Transverse colon (tissue), 4 donors: ENCODE data around the gene GDF11. TPM values are rescaled to one million over a fixed set of nuclear protein-coding genes. Genes with fewer than 3 reads are reported as not detected.

Experiments
- DNase-seq: peaks from one replicate; pipeline ENCODE4 v3.0.0-alpha.2; 2019
- H3K27ac ChIP-seq, 4 donors: fragments of 200-600 bp; sonication (generic); 2 replicates each; pipeline ENCODE4 v1.5.1; 2016 to 2018; ENCODE audit warnings: inconsistent platforms in 4 of 4
- H3K27me3 ChIP-seq: fragments of 200-600 bp; sonication (generic); 2 replicates; pipeline ENCODE4 v1.5.1; 2017; ENCODE audit warnings: inconsistent platforms
- H3K36me3 ChIP-seq, 4 donors: fragments of 200-600 bp; sonication (generic); 2 replicates each; pipeline ENCODE4 v1.5.1; 2017 to 2019; ENCODE audit warnings: inconsistent platforms in 4 of 4
- H3K4me1 ChIP-seq, 4 donors: fragments of 200-600 bp; sonication (generic); 2 replicates each; pipeline ENCODE4 v1.5.1; 2017 to 2020; ENCODE audit warnings: inconsistent platforms in 4 of 4
- H3K4me3 ChIP-seq, 4 donors: fragments of 200-600 bp; sonication (generic); 1 replicate in 1 of 4; 2 replicates in 3 of 4; pipeline versions ENCODE4 v1.5.1 to v1.6.1; 2017 to 2019; ENCODE audit warnings: inconsistent platforms in 4 of 4
- H3K9me3 ChIP-seq, 2 donors: fragments of 200-600 bp; sonication (generic); 2 replicates each; pipeline ENCODE4 v1.5.1; 2017 to 2019; ENCODE audit warnings: inconsistent platforms in 2 of 2
- EP300 ChIP-seq: sonication (generic); formaldehyde crosslinking; IDR thresholded peaks from one replicate; pipeline ENCODE4 v1.6.1; 2017; ENCODE audit warnings: antibody characterized with exemption, low read depth
- POLR2A ChIP-seq: fragments of 450-650 bp; IDR thresholded peaks from one replicate; pipeline ENCODE4 v1.6.1; 2016; ENCODE audit warnings: antibody characterized with exemption, mild to moderate bottlenecking, moderate library complexity
- POLR2AphosphoS5 ChIP-seq, 3 donors: sonication (generic); formaldehyde crosslinking; IDR thresholded peaks; one replicate each; pipeline ENCODE4 v1.6.1; 2016; ENCODE audit warnings: antibody characterized with exemption in 3 of 3
- WGBS, 2 donors: methylation state at CpG; one replicate each; pipeline ENCODE4 v1.1.5; 2018; ENCODE audit warnings: low coverage in 1 of 2; 5-methylcytosine and 5-hydroxymethylcytosine counted together
- in situ Hi-C, 4 donors: fragments of 200-750 bp; cut with MboI; loops; one replicate each; pipeline versions ENCODE4 v1.15.0 to v1.15.1; 2017; ENCODE audit warnings: low sequenced_read_pairs in 3 of 4, low pct_ligation_motif_present in 1 of 4, low pct_unique_long_range_greater_than_20kb in 1 of 4
- intact Hi-C: fragments of 100-400 bp; cut with DNase I; formaldehyde crosslinking; loops from one replicate; pipeline ENCODE4 v1.15.1; 2023; ENCODE audit warnings: low total_unique reads
- total RNA-seq, 4 donors: library from RNA; depleted of rRNA; stranded (reverse); fragments of >200 nt; gene quantifications; one replicate each; pipeline ENCODE4 v1.1.0, GENCODE V29; 2016
- TF ChIP-seq, protein P1 (sequence below), 5 experiments: fragments of 200-600 bp in 3 of 5; fragments of 450-650 bp in 2 of 5; sonication (generic) in 3 of 5; IDR thresholded peaks; 1 replicate in 2 of 5; 2 replicates in 3 of 5; pipeline ENCODE4 v1.5.1; 2016 to 2017; ENCODE audit warnings: antibody characterized with exemption in 5 of 5, inconsistent platforms in 3 of 5, mild to moderate bottlenecking in 2 of 5, moderate library complexity in 1 of 5

The GDF11 gene
- total RNA-seq, 4 donors from 2014 or later = 0.37 to 1.7 (median 0.60) TPM

DNA sequence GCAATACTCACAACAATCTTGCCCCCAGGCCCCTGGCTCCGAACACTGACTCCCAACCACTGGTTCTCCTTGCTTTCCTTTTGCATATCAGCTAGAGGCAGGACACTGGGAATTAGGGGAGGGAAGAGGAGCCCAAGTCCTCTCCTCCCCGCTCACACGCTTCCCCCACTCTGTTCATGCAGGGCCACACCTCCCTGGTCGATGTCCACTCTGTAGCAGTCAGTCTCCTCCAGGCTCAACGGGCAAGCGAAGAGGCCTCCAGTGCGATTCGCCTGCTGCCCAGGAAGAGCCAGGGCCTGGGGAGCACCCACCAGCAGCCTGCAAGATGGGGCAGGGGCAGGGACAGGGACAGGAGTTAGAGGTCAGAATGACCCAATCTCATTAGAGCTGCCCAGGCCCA, 40.1 kb upstream of the GDF11 start:
- in situ Hi-C loops (no loop called here), intact Hi-C loops (no loop called here)
- H3K9me3 ChIP-seq = no peaks in the 10 kb centered on the region
- TF ChIP-seq POLR2A (no peak), EP300 (no peak), POLR2AphosphoS5 (IDR thresholded peaks at IDR 0.05) (no peak)
- TF ChIP-seq, protein P1, sequence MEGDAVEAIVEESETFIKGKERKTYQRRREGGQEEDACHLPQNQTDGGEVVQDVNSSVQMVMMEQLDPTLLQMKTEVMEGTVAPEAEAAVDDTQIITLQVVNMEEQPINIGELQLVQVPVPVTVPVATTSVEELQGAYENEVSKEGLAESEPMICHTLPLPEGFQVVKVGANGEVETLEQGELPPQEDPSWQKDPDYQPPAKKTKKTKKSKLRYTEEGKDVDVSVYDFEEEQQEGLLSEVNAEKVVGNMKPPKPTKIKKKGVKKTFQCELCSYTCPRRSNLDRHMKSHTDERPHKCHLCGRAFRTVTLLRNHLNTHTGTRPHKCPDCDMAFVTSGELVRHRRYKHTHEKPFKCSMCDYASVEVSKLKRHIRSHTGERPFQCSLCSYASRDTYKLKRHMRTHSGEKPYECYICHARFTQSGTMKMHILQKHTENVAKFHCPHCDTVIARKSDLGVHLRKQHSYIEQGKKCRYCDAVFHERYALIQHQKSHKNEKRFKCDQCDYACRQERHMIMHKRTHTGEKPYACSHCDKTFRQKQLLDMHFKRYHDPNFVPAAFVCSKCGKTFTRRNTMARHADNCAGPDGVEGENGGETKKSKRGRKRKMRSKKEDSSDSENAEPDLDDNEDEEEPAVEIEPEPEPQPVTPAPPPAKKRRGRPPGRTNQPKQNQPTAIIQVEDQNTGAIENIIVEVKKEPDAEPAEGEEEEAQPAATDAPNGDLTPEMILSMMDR (IDR thresholded peaks at IDR 0.05) = no peak
- 81 to 100% methylated on average over 1 to 8 of the region's 8 CpGs for WGBS, 2 donors
- no peaks in the 10 kb centered on the region for H3K36me3 ChIP-seq
- H3K27me3 ChIP-seq = peaks cover 8% of the 10 kb centered on the region
- peaks cover 0 to 17% (median 12%) of the 10 kb centered on the region in 4 donors for H3K4me1 ChIP-seq
- no peak for DNase-seq
- H3K27ac ChIP-seq = peak overlapping the region; percentile 29 to 88 (median 83)
- H3K4me3 ChIP-seq = no peak overlapping the region

DNA sequence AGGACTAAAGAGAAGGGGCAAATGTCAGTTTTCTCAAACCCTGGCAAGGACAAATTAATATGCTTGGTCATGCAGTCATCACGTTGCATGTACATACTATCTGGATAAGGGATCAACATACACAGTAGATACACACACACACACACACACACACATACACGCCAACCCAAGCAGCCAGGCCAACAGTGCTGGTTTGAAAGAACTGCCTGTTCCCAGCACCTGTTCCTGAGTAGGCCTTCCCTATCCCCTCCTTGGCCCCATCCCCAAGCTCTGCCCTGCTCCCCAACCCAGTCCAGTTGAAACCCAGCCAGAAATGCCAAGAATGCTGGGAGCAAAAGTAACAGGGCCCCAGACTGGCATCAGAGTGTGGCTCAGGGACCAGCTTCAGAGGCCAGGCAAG, 39.6 kb upstream of the GDF11 start:
- WGBS, 2 donors = 76% methylated on average over 2 of the region's 2 CpGs; no CpG with 5 or more reads in 1 of the 2 donors
- intact Hi-C loops (no loop called here), in situ Hi-C loops (no loop called here)
- H3K4me3 ChIP-seq = peak overlapping the region in 1 of 4 donors; percentile 8
- H3K36me3 ChIP-seq = no peaks in the 10 kb centered on the region
- no peak for TF ChIP-seq EP300
- TF ChIP-seq POLR2A = no peak
- no peak for TF ChIP-seq POLR2AphosphoS5 (IDR thresholded peaks at IDR 0.05)
- TF ChIP-seq, protein P1 (IDR thresholded peaks at IDR 0.05) = no peak
- H3K4me1 ChIP-seq = peaks cover 1 to 21% (median 16%) of the 10 kb centered on the region in 4 donors
- H3K27me3 ChIP-seq = peaks cover 12% of the 10 kb centered on the region
- H3K9me3 ChIP-seq = no peaks in the 10 kb centered on the region
- H3K27ac ChIP-seq = peak overlapping the region; percentile 64 to 88 (median 83)
- DNase-seq = no peak

DNA sequence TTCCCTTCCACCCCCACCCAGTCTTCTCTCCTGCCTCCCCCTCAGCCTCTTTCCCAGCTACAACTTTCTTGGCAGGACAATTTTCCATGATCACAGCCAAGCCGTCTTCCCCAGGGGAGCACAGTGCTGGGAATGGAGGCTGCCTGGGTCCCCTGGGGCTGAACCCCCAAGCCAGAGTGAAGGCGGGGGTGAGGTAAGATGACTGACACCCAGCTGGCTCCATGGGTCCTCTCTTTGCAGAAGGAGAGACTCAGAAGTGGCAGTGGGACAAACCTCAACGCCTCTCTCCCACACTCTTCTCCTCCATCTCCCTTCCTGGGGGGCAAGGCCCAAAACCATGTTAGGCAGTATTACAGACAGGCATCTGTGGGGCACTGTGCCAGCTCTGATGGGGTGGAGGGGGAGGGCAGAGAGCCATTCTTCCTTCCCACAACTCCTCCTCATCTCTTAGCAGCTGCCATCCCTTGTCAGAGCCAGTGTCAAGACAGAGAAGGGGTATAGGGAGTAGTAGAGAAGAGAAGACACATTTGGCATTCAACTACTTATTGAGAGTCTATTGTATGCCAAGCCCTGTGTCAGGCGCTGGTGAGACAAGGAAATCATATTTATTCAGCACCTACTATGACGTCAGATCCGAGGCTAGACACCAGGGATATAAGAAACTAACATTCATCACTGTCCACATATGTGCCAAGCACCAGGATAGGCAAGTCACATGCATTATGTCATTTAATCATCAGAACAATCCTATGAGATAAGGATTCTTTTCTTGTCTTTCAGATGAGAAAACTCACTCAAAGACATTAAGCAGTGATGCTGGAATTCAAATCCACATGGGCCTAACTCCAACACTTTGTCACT, 38.8 kb upstream of the GDF11 start:
- Histone ChIP-seq H3K9me3 (no peaks in the 10 kb centered on the region), H3K4me1 (peaks cover 7 to 29% (median 22%) of the 10 kb centered on the region in 4 donors), H3K36me3 (no peaks in the 10 kb centered on the region), H3K27ac (peak overlapping the region; percentile 64 to 88 (median 83)), H3K4me3 (peak overlapping the region in 2 of 4 donors; percentile 57 to 64), H3K27me3 (peaks cover 18% of the 10 kb centered on the region)
- 67 to 77% methylated on average over 1 to 6 of the region's 6 CpGs for WGBS, 2 donors
- intact Hi-C loops (no loop called here), in situ Hi-C loops (no loop called here)
- DNase-seq = no peak
- TF ChIP-seq POLR2AphosphoS5 (IDR thresholded peaks at IDR 0.05) (peak in 2 of 3 donors; percentile 10 to 59), POLR2A (no peak)
- TF ChIP-seq, protein P1 (IDR thresholded peaks at IDR 0.05) = no peak

DNA sequence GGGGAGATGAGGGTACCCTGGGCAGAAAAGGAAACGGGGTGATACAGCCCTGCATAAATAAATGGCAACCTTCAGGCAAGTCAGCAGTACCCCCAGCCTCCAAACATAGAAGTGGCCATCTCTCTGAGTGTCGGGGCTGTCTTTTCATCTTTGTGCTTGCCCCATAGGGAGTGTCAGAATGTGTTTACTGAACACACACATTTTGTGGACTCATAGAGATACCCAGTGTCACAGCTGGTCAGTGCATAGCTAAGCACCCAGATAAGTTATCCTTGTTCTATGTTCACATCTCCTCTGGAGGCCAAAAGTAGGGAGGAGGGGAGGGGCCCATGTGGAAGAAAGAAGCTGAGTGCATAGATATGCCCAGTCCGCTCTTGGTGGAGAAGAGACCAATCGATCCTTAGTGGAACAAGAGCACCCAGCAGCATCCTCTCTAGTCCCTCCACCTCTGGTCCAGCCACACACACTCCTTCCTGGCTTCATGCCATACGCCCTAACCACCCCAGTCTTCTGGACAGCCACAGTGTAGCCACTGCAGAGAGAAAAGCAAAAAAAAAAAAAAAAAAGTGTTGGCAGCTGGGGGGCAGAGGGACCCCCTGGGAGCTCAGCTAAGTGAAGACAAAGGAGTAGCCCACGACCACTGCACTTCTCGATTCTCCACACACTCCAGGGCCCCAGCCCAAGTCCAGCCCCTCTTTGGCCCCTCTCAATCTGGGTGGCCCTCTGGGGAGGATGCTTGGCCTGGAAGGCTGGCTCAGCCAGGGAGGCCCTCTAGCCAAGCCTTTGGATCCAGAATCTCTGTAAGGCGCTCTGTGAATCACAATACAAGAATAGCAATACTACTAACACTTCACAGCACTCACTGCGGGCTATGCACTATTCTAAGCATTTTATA, 37.9 kb upstream of the GDF11 start:
- TF ChIP-seq, protein P1 (IDR thresholded peaks at IDR 0.05) = no peak
- TF ChIP-seq EP300 (no peak), POLR2AphosphoS5 (IDR thresholded peaks at IDR 0.05) (no peak), POLR2A (no peak)
- intact Hi-C loops = no loop called here
- Histone ChIP-seq H3K36me3 (no peaks in the 10 kb centered on the region), H3K27me3 (peaks cover 27% of the 10 kb centered on the region), H3K27ac (peak overlapping the region; percentile 64 to 88 (median 83)), H3K4me3 (peak overlapping the region in 3 of 4 donors; percentile 45 to 64 (median 57)), H3K9me3 (no peaks in the 10 kb centered on the region), H3K4me1 (peaks cover 7 to 34% (median 24%) of the 10 kb centered on the region in 4 donors)
- whole genome bisulfite sequencing, 2 donors = 59 to 79% methylated on average over 4 to 9 of the region's 9 CpGs
- no peak for DNase-seq
- in situ Hi-C loops = no loop called here
